Smooth muscle cell (in vitro differentiated cells): Measurements from ENCODE around the gene BASP1. TPM values are rescaled to one million over a fixed set of nuclear protein-coding genes. Genes with fewer than 3 reads are reported as not detected.

Source experiments
- DNase-seq: peaks from one replicate; lab custom pipeline; 2025; ENCODE audit not compliant: unreplicated experiment; lab: John Stamatoyannopoulos, UW
- H2AFZ ChIP-seq: fragments of 200-600 bp; sonication (generic); 2 replicates; pipeline ENCODE4 v1.6.0; 2016; ENCODE audit warnings: antibody characterized with exemption, low read depth, mild to moderate bottlenecking
- H3F3A ChIP-seq: fragments of 200-600 bp; sonication (generic); 2 replicates; pipeline ENCODE4 v1.6.0; 2017; ENCODE audit warnings: antibody characterized with exemption, low read depth
- H3K27ac ChIP-seq: fragments of 200-600 bp; sonication (generic); 2 replicates; pipeline ENCODE4 v1.5.1; 2016; ENCODE audit warnings: low read depth, mild to moderate bottlenecking
- H3K27me3 ChIP-seq: fragments of 200-600 bp; sonication (generic); 2 replicates; pipeline ENCODE4 v1.6.1; 2016; ENCODE audit warnings: low read depth, mild to moderate bottlenecking
- H3K36me3 ChIP-seq: fragments of 200-600 bp; sonication (generic); 2 replicates; pipeline ENCODE4 v1.5.1; 2016; ENCODE audit warnings: low read depth
- H3K4me1 ChIP-seq: fragments of 200-600 bp; sonication (generic); 2 replicates; pipeline ENCODE4 v1.5.1; 2016; ENCODE audit warnings: low read depth
- H3K4me2 ChIP-seq: fragments of 200-600 bp; sonication (generic); 2 replicates; pipeline ENCODE4 v1.6.0; 2016; ENCODE audit warnings: mild to moderate bottlenecking
- H3K4me3 ChIP-seq: fragments of 200-600 bp; sonication (generic); 2 replicates; pipeline ENCODE4 v1.5.1; 2016; ENCODE audit warnings: mild to moderate bottlenecking
- H3K79me2 ChIP-seq: fragments of 200-600 bp; sonication (generic); 2 replicates; pipeline ENCODE4 v1.6.0; 2016; ENCODE audit warnings: low read depth, mild to moderate bottlenecking
- H3K9ac ChIP-seq: fragments of 200-600 bp; sonication (generic); 2 replicates; pipeline ENCODE4 v1.6.0; 2016; ENCODE audit warnings: low read depth
- H3K9me3 ChIP-seq: fragments of 200-600 bp; sonication (generic); replicated peaks from 2 replicates; pipeline ENCODE4 v1.5.1; 2016; ENCODE audit warnings: low read depth
- H4K20me1 ChIP-seq: fragments of 200-600 bp; sonication (generic); 2 replicates; pipeline ENCODE4 v1.6.0; 2016; ENCODE audit warnings: low read depth
- CTCF ChIP-seq: fragments of 200-600 bp; sonication (generic); IDR thresholded peaks from 2 replicates; pipeline ENCODE4 v1.5.1; 2017; ENCODE audit warnings: borderline replicate concordance, mild to moderate bottlenecking, antibody characterized with exemption; ENCODE audit not compliant: insufficient read depth, poor library complexity, severe bottlenecking
- whole genome bisulfite sequencing: methylation state at CpG from one replicate; pipeline ENCODE4 v1.1.7; 2016; ENCODE audit warnings: low lambda C conversion rate; 5-methylcytosine and 5-hydroxymethylcytosine counted together
- polyA plus RNA-seq: library from polyadenylated mRNA; unstranded; fragments of >200 nt; fragmentation: Nextera tagmentation; extraction: Ambion mirVana; gene quantifications from 2 replicates; pipeline ENCODE4 v1.2.1, GENCODE V29; 2016
- total RNA-seq: library from RNA; depleted of rRNA; stranded (reverse); fragments of >200 nt; gene quantifications from 2 replicates; pipeline ENCODE4 v1.2.3, GENCODE V29; 2014

Gene BASP1
- total and polyA plus RNA-seq, 2 experiments from 2014 or later, result 194 to 304 TPM

- Histone ChIP-seq H4K20me1 (peaks cover 2% of the 10 kb centered on the region), H3K79me2 (peaks cover 16% of the 10 kb centered on the region), H3K4me3 (no peak overlapping the region), H3K9ac (no peak overlapping the region), H2AFZ (no peak overlapping the region), H3K27ac (no peak overlapping the region), H3K27me3 (no peaks in the 10 kb centered on the region), H3K4me2 (peak overlapping the region; percentile 43), H3K36me3 (no peaks in the 10 kb centered on the region), H3K4me1 (peaks cover 29% of the 10 kb centered on the region), H3K9me3 (no peaks in the 10 kb centered on the region), H3F3A (peaks cover 6% of the 10 kb centered on the region)
- DNase-seq, result no peak
- no peak for TF ChIP-seq CTCF
- 81% methylated on average over 2 of the region's 2 CpGs for WGBS
Measured at GRCh38 chr5:17213938-17214337, 3.5 kb upstream of the BASP1 start.

GRCh38 chr5:17214893-17215292 lies 2.5 kb upstream of the BASP1 start:
- H3K4me1 ChIP-seq, result peaks cover 35% of the 10 kb centered on the region
- TF ChIP-seq CTCF, result no peak
- H3K27ac ChIP-seq, result no peak overlapping the region
- H3K9me3 ChIP-seq, result no peaks in the 10 kb centered on the region
- no peak for DNase-seq
- no peaks in the 10 kb centered on the region for H3K27me3 ChIP-seq
- H2AFZ ChIP-seq, result no peak overlapping the region
- WGBS, result 95% methylated on average over 2 of the region's 2 CpGs
- H3K9ac ChIP-seq, result no peak overlapping the region
- peaks cover 6% of the 10 kb centered on the region for H3F3A ChIP-seq
- H3K4me2 ChIP-seq, result no peak overlapping the region
- H3K79me2 ChIP-seq, result peaks cover 26% of the 10 kb centered on the region
- H3K36me3 ChIP-seq, result no peaks in the 10 kb centered on the region
- peaks cover 12% of the 10 kb centered on the region for H4K20me1 ChIP-seq
- no peak overlapping the region for H3K4me3 ChIP-seq

GRCh38 chr5:17215361-17215760 lies 2.1 kb upstream of the BASP1 start:
- H3K4me3 ChIP-seq, result no peak overlapping the region
- no peak overlapping the region for H3K27ac ChIP-seq
- H3K27me3 ChIP-seq, result no peaks in the 10 kb centered on the region
- H3K4me2 ChIP-seq, result no peak overlapping the region
- peaks cover 30% of the 10 kb centered on the region for H3K79me2 ChIP-seq
- peaks cover 40% of the 10 kb centered on the region for H3K4me1 ChIP-seq
- H3K9me3 ChIP-seq, result no peaks in the 10 kb centered on the region
- peaks cover 17% of the 10 kb centered on the region for H4K20me1 ChIP-seq
- H3F3A ChIP-seq, result peaks cover 6% of the 10 kb centered on the region
- 73% methylated on average over 2 of the region's 2 CpGs for WGBS
- TF ChIP-seq CTCF, result no peak
- H3K9ac ChIP-seq, result no peak overlapping the region
- no peaks in the 10 kb centered on the region for H3K36me3 ChIP-seq
- H2AFZ ChIP-seq, result no peak overlapping the region
- DNase-seq, result no peak

GRCh38 chr5:17216176-17216973 lies 1.1 kb upstream of the BASP1 start:
- Histone ChIP-seq H3F3A (peaks cover 6% of the 10 kb centered on the region), H3K27ac (no peak overlapping the region)
- WGBS, result under 1% methylated on average over 51 of the region's 59 CpGs

More at GRCh38 chr5:17216176-17216973, 1.1 kb upstream of the BASP1 start:
- peaks cover 48% of the 10 kb centered on the region for H3K4me1 ChIP-seq
- H3K4me3 ChIP-seq, result peak overlapping the region; percentile 81
- peak; percentile 78 for TF ChIP-seq CTCF
- H3K36me3 ChIP-seq, result no peaks in the 10 kb centered on the region
- H2AFZ ChIP-seq, result peak overlapping the region; percentile 72
- H3K4me2 ChIP-seq, result peak overlapping the region; percentile 87
- H3K9ac ChIP-seq, result no peak overlapping the region
- H4K20me1 ChIP-seq, result peaks cover 27% of the 10 kb centered on the region
- peaks cover 41% of the 10 kb centered on the region for H3K79me2 ChIP-seq
- peak; percentile 68 for DNase-seq
- no peaks in the 10 kb centered on the region for H3K27me3 ChIP-seq
- no peaks in the 10 kb centered on the region for H3K9me3 ChIP-seq
